Activated CD4-positive, alpha-beta memory T cell treated with anti-CD3 and anti-CD28 coated beads for 36 hours (primary cell): ENCODE measurements around the gene P4HB. TPM values are rescaled to one million over a fixed set of nuclear protein-coding genes. Genes with fewer than 3 reads are reported as not detected.
"Not testable (repeated sequence)": the region's sequence is repeated elsewhere in the genome, so short reads cannot be mapped to it uniquely, and the experiment has no call there.

Experiments used
- CTCF ChIA-PET: fragments of 350-600 bp; sonication (Branson Sonifier 250); formaldehyde crosslinking; loops from one replicate; lab custom pipeline; 2021; ENCODE audit warnings: antibody characterized with exemption, inconsistent platforms; lab: Charles Lee
- POLR2A ChIA-PET: fragments of 350-600 bp; sonication (Branson Sonifier 250); formaldehyde crosslinking; loops from one replicate; lab custom pipeline; 2021; ENCODE audit warnings: antibody characterized with exemption; lab: Charles Lee
- DNase-seq: peaks from one replicate; pipeline ENCODE4 v3.0.0-alpha.2; 2020
- H3K27ac Mint-ChIP-seq: one replicate; pipeline ENCODE4 v1.8.0; 2021; ENCODE audit warnings: mixed read lengths
- H3K27me3 Mint-ChIP-seq: one replicate; pipeline ENCODE4 v1.8.0; 2021; ENCODE audit warnings: mixed read lengths
- H3K36me3 Mint-ChIP-seq: one replicate; pipeline ENCODE4 v1.8.0; 2021; ENCODE audit warnings: mixed read lengths
- H3K4me1 Mint-ChIP-seq: one replicate; pipeline ENCODE4 v1.8.0; 2021; ENCODE audit warnings: low read depth, mixed read lengths
- H3K4me3 Mint-ChIP-seq: one replicate; pipeline ENCODE4 v1.8.0; 2021; ENCODE audit warnings: mild to moderate bottlenecking, mixed read lengths
- H3K9me3 Mint-ChIP-seq: one replicate; pipeline ENCODE4 v1.8.0; 2021; ENCODE audit warnings: mixed read lengths
- intact Hi-C: fragments of 100-400 bp; cut with micrococcal nuclease; formaldehyde crosslinking; loops from one replicate; pipeline ENCODE4 v1.15.1; 2023
- total RNA-seq, 2 experiments: library from RNA; stranded (reverse); gene quantifications; one replicate each; pipeline ENCODE4 v1.2.3, GENCODE V29; 2021

Gene P4HB
- total RNA-seq, 2 experiments from 2014 or later: 358 to 367 TPM

DNA sequence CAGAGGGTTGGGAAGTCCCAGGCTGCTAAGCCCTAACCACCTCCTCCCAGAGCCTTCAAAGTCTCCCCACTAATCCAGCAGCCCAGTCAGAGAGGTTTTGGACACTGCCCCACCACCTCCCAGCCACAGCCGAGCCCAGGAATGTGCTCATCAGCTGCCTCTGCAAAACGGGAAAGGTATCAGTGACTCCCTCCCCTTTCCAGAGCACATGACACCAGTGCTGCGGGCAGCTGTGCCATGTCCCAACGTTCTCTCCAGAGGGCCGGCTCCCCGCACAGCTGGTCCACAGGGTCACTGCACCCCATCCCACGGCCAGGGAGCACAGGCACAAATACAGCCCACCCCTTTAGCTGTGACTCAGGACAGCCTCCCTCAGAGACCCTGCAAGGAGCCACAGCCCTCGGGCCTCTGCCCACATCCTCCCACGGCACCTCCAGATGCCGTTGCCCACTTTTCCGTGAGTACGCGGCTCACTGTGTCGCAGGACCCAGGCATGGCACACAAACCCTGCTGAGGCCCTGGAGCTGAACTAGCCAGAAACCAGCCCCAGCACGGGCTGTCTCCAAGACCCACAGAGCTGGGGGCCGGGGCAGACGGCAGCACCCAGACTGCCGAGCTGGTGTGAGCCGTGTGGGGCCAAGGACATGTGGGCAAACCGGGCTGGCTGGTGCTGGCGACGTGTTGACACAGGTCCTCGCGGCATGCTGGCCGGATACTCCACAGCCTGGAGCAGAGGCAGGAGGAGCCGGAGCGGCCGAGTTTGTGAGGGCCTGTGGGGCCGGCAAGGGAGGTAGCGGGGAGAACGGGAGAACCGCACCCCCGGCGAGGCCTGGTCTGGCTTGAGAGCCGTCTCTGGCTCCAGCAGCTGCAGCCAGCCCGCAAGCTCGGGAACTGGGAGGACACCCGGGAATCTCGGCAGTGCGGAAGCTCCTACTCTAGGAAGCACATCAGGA lies 19.2 kb downstream of the P4HB start:
- ChIA-PET POLR2A (no interaction called here), CTCF (no interaction called here)
- intact Hi-C loops: no loop called here
- no peaks in the 10 kb centered on the region for H3K27me3 Mint-ChIP-seq
- DNase-seq: no peak
- H3K36me3 Mint-ChIP-seq: peaks cover 25% of the 10 kb centered on the region
- H3K4me3 Mint-ChIP-seq: no peak overlapping the region
- H3K27ac Mint-ChIP-seq: no peak overlapping the region
- H3K4me1 Mint-ChIP-seq: no peaks in the 10 kb centered on the region
- no peaks in the 10 kb centered on the region for H3K9me3 Mint-ChIP-seq

DNA sequence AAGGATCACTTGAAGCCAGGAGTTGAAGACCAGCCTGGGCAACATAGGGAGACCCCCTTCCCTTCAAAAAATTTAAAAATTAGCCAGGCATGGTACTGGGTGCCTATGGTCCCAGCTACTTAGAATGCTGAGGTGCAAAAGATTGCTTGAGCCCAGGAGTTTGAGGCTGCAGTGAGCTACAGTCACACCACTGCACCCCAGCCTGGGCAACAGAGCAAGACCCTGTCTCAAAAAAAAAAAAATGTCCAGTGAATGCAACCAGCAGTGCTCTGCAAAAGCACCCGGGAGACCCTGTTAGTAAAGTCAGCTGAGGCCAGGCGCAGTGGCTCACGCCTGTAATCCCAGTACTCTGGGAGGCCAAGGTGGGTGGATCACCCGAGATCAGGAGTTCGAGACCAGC lies 20.3 kb downstream of the P4HB start:
- H3K4me1 Mint-ChIP-seq, intact Hi-C loops, CTCF ChIA-PET, H3K4me3 Mint-ChIP-seq, H3K9me3 Mint-ChIP-seq, H3K27me3 Mint-ChIP-seq, POLR2A ChIA-PET, H3K27ac Mint-ChIP-seq, DNase-seq: not testable (repeated sequence)
- peaks cover 19% of the 10 kb centered on the region for H3K36me3 Mint-ChIP-seq

DNA sequence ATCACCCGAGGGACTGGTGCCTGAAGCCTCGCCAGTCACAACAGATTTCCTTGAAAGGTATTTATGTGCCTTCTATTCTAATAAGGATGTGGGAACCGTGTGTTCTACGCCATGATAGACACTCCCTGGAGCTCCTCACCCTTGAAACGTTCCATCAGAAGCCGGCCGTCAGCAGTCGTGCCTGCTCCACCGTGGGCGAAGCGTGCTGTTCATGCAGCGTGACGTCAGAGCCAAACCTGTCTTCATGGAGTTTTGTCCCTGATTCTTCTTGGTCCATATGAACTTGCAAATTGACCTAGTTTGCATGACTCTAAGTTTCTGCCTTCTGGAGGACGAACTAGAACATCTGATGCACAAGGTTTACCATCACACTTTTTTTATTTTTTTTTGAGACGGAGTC lies 21.0 kb downstream of the P4HB start:
- Mint-ChIP-seq H3K4me3 (no peak overlapping the region), H3K27ac (no peak overlapping the region), H3K4me1 (no peaks in the 10 kb centered on the region), H3K9me3 (no peaks in the 10 kb centered on the region), H3K36me3 (peaks cover 11% of the 10 kb centered on the region), H3K27me3 (no peaks in the 10 kb centered on the region)
- POLR2A ChIA-PET: no interaction called here
- DNase-seq: no peak
- intact Hi-C loops: no loop called here
- CTCF ChIA-PET: no interaction called here

DNA sequence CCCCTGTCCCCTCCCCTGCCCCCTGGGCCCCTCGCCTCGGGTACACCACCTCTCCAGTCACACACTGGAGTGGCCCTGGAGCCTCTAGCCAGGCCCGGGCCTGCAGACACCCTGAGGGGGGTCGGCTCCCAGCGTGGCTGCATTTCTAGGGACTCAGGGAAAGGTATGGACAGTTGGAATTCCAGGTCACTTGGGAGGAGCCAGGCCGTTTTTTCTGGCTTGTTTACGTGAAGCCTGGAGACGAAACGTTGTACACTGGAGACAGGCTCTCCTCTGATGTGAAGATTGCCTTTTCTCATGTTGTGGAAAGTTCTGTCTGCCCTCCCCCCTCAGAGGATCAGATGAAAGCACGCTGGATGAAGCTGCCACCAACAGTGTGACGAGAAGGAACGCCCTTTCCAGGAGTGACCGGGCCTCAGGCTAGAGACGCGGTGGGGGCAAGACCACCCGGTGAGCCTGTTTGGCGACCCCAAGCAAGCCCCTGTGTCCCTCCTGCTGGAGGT lies 21.5 kb downstream of the P4HB start:
- Mint-ChIP-seq H3K27me3 (no peaks in the 10 kb centered on the region), H3K27ac (no peak overlapping the region), H3K9me3 (no peaks in the 10 kb centered on the region), H3K36me3 (peaks cover 8% of the 10 kb centered on the region), H3K4me1 (no peaks in the 10 kb centered on the region), H3K4me3 (no peak overlapping the region)
- ChIA-PET CTCF (no interaction called here), POLR2A (no interaction called here)
- no peak for DNase-seq
- intact Hi-C loops: no loop called here

DNA sequence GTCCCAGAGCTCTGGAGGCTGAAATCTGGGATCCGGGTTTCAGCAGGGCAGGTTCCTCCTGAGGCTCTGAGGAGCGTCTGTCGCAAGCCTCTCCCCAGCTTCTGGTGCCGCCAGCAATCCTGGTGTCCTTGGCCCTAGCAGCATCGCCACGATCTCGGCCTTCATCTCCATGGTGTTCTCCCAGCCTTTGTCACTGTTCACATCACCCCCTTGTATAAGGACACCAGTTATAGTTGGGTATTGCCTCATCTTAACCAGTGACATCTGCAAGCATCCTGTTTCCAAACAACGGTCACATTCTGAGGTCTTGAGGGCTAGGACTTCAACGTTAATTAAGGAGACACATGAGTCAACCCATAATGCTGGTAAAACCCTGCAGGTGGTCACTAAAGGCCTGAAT lies 22.7 kb downstream of the P4HB start:
- POLR2A ChIA-PET: no interaction called here
- Mint-ChIP-seq H3K27ac (no peak overlapping the region), H3K4me1 (no peaks in the 10 kb centered on the region), H3K36me3 (no peaks in the 10 kb centered on the region), H3K9me3 (no peaks in the 10 kb centered on the region), H3K4me3 (no peak overlapping the region), H3K27me3 (no peaks in the 10 kb centered on the region)
- intact Hi-C loops: no loop called here
- CTCF ChIA-PET: no interaction called here
- no peak for DNase-seq

DNA sequence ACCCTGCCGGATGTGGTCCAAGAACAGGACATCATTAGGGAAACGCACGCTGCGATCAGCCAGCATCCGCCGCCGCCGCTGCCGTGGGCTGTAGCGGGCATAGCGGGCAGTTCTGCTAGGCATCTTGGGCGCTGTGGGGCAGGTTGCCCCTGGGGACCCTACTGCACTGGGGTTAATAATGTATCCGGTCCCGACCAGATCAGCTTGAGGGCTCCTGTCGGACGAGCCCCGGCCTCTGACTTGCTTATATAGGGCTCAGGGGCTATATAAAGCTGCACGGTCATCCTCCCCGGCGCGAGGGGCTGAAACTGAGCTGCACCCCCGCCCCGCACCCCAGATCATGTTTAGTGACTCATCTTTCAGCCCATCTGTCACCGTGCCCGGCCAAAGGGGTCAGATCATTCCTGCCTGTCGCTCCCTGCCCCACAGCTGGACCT lies 25.5 kb downstream of the P4HB start, which contains the start of gene PPP1R27:
Gene PPP1R27 (minus strand): TSS at position 220 of the 437 bp plus-strand sequence. CDS start 97 bp downstream, at position 123.
- ChIA-PET CTCF (no interaction called here), POLR2A (no interaction called here)
- intact Hi-C loops: loop anchor here (1.0 to 5.0 kb wide), 2 partner anchors 10 to 37 kb away; partner anchors contain the start of gene ARHGDIA
- DNase-seq: no peak
- Mint-ChIP-seq H3K4me1 (peaks cover 18% of the 10 kb centered on the region), H3K9me3 (no peaks in the 10 kb centered on the region), H3K4me3 (peak within 1 kb of the TSS; percentile 81), H3K27ac (peak within 1 kb of the TSS; percentile 80), H3K27me3 (no peaks in the 10 kb centered on the region), H3K36me3 (peaks cover 6% of the 10 kb centered on the region)

DNA sequence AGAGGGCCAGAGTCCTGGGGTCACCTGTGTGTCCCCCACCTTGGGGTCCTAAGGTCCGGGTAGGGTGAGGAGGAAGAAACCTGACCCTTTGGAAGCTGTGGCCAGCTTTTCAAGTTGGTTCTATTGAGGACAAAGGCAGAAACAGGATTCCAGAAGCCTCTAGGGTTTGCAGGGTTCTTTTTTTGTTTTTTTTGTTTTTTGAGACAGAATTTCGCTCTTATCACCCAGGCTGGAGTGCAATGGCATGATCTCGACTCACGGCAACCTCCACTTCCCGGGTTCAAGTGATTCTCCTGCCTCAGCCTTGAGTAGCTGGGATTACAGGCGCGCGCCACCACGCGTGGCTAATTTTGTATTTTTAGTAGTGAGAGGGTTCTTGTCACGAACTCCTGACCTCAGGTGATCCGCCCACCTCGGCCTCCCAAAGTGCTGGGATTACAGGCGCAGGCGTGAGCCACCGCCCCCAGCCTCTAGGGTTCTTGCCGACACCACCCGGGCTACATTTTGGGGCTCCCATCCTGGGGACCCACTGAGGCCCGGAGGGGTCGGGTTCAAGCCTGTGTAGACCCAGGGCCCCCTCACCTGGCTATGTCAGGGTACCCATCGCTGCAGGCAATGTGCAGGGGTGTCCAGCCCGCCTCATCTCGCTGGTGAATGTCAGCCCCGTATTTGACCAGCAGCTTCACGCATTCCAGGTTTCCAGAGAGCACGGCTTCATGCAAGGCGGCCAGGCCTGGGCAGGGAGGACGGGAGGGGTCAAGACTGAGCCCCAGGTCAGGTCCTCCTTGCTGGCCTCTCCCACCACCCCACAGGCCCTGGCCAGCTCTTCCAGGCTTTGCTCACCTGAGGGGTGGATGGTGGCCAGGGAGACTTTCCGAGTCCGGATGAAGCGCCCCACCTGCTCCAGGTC lies 26.2 kb downstream of the P4HB start:
- no peaks in the 10 kb centered on the region for H3K27me3 Mint-ChIP-seq
- CTCF ChIA-PET: interaction anchor here (0.6 to 1.5 kb wide), 4 partner anchors 16 to 189 kb away, joined by 3 to 4 read pairs (median 4); partner anchors contain the start of genes CENPX and LRRC45
- POLR2A ChIA-PET: interaction anchor here (0.8 to 2.7 kb wide), 9 partner anchors 17 to 168 kb away, joined by 3 to 14 read pairs (median 5); partner anchors contain the start of genes ARL16, CCDC137, HGS and MAFG
- peak overlapping the region; percentile 81 for H3K4me3 Mint-ChIP-seq
- H3K4me1 Mint-ChIP-seq: peaks cover 18% of the 10 kb centered on the region
- no peaks in the 10 kb centered on the region for H3K9me3 Mint-ChIP-seq
- DNase-seq: no peak
- peak overlapping the region; percentile 80 for H3K27ac Mint-ChIP-seq
- peaks cover 6% of the 10 kb centered on the region for H3K36me3 Mint-ChIP-seq
- intact Hi-C loops: loop anchor here (1.0 to 5.0 kb wide), 3 partner anchors 11 to 38 kb away; partner anchors contain the start of genes ARHGDIA and P4HB

DNA sequence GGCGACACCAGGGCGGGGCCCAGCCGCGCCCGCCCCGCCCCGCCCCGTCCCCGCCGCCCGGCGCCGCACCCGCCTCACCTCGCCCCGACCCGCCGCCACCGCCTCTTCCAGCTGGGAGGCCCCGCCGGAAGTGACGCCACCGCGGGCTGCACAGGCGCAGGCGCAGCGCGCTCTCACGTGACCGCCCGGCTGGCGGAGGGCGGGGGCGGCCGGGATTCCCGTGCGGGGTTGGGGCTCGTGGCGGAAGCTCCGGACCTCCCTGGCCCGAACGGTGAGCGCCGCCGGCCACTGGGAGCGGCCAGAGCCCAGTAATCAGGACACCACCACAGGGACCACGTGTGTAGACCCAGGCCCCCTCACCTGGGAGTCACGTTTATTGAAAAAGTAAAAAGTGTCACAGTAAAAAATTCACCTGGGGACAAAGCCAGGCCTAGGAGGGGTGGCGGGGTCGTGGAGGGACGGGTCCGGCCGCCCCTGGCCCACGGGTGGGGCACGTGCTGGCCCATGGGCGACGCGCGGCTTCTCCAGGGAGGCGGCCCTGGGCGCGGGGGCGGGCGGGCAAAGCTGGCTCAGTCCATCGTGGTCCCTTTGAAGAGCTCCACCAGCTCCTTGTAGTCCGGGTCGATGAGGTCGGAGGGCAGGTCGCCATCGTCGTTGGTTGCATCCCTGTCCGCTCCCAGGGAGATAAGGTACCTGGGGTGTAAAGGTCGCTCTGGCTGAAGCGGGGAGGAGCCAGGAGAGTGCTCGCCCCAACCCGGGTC lies 27.0 kb downstream of the P4HB start, which contains the start of gene MCRIP1:
Gene MCRIP1 (minus strand): TSS at position 132 of the 761 bp plus-strand sequence. CDS start 8,785 bp downstream, outside the sequence.
- H3K9me3 Mint-ChIP-seq: no peaks in the 10 kb centered on the region
- peak within 1 kb of the TSS; percentile 97 for H3K4me3 Mint-ChIP-seq
- no peaks in the 10 kb centered on the region for H3K27me3 Mint-ChIP-seq
- peak within 1 kb of the TSS; percentile 96 for H3K27ac Mint-ChIP-seq
- POLR2A ChIA-PET: interaction anchor here (0.8 to 2.7 kb wide), 11 partner anchors 18 to 167 kb away, joined by 3 to 14 read pairs (median 5); partner anchors contain the start of genes ARL16, CCDC137, HGS and MAFG
- CTCF ChIA-PET: interaction anchor here (0.6 to 1.5 kb wide), 3 partner anchors 15 to 190 kb away, joined by 3 to 4 read pairs (median 4); partner anchors contain the start of genes CENPX and LRRC45
- intact Hi-C loops: loop anchor here (1.0 to 5.0 kb wide), 2 partner anchors 27 to 39 kb away; partner anchors contain the start of genes ARHGDIA and P4HB
- peaks cover 6% of the 10 kb centered on the region for H3K36me3 Mint-ChIP-seq
- peaks cover 20% of the 10 kb centered on the region for H3K4me1 Mint-ChIP-seq
- peak; percentile 97 for DNase-seq

DNA sequence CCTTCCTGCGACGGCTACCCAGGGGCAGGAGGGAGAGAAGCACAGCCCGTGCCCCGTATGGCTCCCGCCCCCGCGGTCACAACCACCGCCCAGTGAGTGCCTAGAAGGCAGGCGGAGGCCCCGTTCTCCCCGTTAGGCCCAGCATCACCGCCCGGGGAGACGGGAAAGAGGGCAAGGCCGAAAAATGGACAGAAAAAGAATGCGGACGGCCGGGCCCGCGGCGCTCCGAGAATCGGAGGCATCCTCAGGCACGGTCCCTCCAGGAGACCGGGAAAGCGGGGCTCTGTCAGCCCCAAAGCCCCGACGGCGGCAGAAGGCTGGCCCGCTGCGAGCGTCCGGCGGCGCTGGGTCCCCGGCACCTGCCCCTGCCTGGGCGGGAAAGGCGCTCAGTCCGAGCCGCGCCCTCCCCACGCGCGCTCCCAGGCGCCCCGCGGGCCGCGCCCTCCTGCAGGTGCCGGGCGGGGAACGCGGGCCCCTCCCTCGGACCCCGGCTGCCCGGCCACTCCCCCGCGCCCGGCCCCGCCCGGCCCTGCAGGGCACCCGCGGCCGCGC lies 27.7 kb downstream of the P4HB start:
- Mint-ChIP-seq H3K27ac (peak overlapping the region; percentile 96), H3K4me3 (peak overlapping the region; percentile 97), H3K4me1 (peaks cover 21% of the 10 kb centered on the region), H3K27me3 (no peaks in the 10 kb centered on the region), H3K9me3 (no peaks in the 10 kb centered on the region), H3K36me3 (peaks cover 6% of the 10 kb centered on the region)
- ChIA-PET POLR2A (interaction anchor here (1.1 to 2.7 kb wide), 9 partner anchors 26 to 167 kb away, joined by 3 to 14 read pairs (median 5); partner anchors contain the start of genes ARL16, CCDC137, HGS and MAFG), CTCF (interaction anchor here (1.0 to 1.5 kb wide), 2 partner anchors 37 to 98 kb away, joined by 3 to 4 read pairs; no protein-coding TSS in a partner anchor)
- intact Hi-C loops: loop anchor here (1.0 to 5.0 kb wide), 2 partner anchors 28 to 40 kb away; partner anchors contain the start of genes ARHGDIA and P4HB
- peak; percentile 69 for DNase-seq

DNA sequence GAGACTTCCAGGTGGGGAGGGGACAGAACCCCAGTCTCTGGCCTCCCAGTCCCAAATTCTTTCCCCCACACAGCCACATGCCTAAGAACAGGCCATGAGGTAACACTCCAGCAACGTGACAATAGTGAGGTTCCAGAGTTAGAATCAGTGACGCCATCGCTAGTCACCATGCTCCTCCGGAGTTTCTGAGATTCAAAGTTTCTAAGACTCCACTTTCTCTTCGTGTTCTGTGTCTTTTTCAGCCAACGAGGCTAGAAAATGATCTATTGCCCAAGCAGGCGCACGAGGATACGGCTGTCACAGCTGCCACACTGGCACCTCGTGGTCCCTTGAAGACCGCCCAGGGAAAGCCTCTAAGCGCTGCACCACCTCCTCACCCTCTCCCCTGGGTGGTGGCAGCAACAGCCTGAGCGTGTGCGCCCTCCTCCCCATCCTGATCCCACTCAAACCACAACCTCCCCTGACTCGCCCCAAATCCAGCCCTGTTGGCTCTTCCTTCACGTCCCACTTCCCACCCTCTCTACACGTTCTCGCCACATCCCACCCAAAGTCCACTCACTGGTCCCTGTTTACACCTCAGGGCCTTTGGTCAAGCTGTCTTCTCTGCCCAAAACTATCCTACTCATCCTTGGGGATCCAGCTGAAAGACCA lies 28.3 kb downstream of the P4HB start:
- DNase-seq: peak; percentile 75
- H3K9me3 Mint-ChIP-seq: no peaks in the 10 kb centered on the region
- intact Hi-C loops: loop anchor here (5.0 kb wide), 1 partner anchor 40 kb away; the partner anchor contains the start of gene ARHGDIA
- H3K4me3 Mint-ChIP-seq: peak overlapping the region; percentile 97
- no peaks in the 10 kb centered on the region for H3K27me3 Mint-ChIP-seq
- H3K27ac Mint-ChIP-seq: peak overlapping the region; percentile 96
- peaks cover 6% of the 10 kb centered on the region for H3K36me3 Mint-ChIP-seq
- POLR2A ChIA-PET: interaction anchor here (0.5 to 2.7 kb wide), 5 partner anchors 16 to 166 kb away, joined by 3 to 14 read pairs (median 6); partner anchors contain the start of genes ARL16, CCDC137, HGS and OXLD1
- CTCF ChIA-PET: interaction anchor here (1.0 kb wide), 2 partner anchors 37 to 102 kb away, joined by 3 read pairs; no protein-coding TSS in a partner anchor
- peaks cover 21% of the 10 kb centered on the region for H3K4me1 Mint-ChIP-seq
